Measurements from ENCODE around the gene CEP192. TPM values are rescaled to one million over a fixed set of nuclear protein-coding genes. Genes with fewer than 3 reads are reported as not detected.

CEP192 gene
- total RNA-seq, 4 donors from 2014 or later: 16.5 to 41.2 (median 30.0) TPM

- no peak overlapping the region for H3K4me3 ChIP-seq
- no peak overlapping the region for H3K27ac ChIP-seq
- WGBS, 2 donors: 79 to 89% methylated on average over 6 to 7 of the region's 7 CpGs
- no peaks in the 10 kb centered on the region for H3K27me3 ChIP-seq
- no peak for TF ChIP-seq CTCF (IDR thresholded peaks at IDR 0.05)
- H3K4me1 ChIP-seq: no peaks in the 10 kb centered on the region
- no peak for DNase-seq (ENCODE audit: low spot score in 2 of 2)
- peaks cover 0 to 40% (median 0%) of the 10 kb centered on the region in 3 donors for H3K36me3 ChIP-seq
- H3K9me3 ChIP-seq: no peaks in the 10 kb centered on the region
Observed at GRCh38 chr18:13036622-13037320, 45.6 kb downstream of the CEP192 start.

DNA sequence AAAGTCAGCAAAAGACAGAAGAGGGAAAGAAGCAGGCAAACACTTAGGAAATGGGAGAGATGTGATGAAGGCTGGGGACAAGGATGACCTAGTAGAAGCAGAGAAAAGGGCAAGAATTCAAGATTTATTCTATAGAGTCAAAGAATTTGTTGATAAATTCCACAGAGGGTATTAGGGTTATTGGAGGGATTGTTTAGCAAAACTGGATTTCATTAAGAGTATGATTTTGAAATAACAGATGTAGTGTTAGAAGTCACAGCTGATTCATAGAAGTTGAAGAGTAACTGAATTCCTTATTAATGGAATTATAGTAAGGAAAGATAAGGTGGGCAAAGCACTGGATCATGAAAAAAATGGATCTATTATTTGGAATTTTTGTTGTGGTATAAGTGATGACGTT is 48.6 kb downstream of the CEP192 start:
- no peaks in the 10 kb centered on the region for H3K4me1 ChIP-seq
- WGBS, 2 donors: 75 to 82% methylated on average over 1 of the region's 1 CpG
- H3K27ac ChIP-seq: no peak overlapping the region
- H3K4me3 ChIP-seq: no peak overlapping the region
- TF ChIP-seq EP300 (IDR thresholded peaks at IDR 0.05): no peak
- no peak for TF ChIP-seq POLR2A (IDR thresholded peaks at IDR 0.05)
- no peak for TF ChIP-seq CTCF (IDR thresholded peaks at IDR 0.05)
- no peaks in the 10 kb centered on the region for H3K27me3 ChIP-seq
- no peak for DNase-seq (ENCODE audit: low spot score in 2 of 2)
- H3K9me3 ChIP-seq: no peaks in the 10 kb centered on the region
- H3K36me3 ChIP-seq: peaks cover 0 to 43% (median 0%) of the 10 kb centered on the region in 3 donors

DNA sequence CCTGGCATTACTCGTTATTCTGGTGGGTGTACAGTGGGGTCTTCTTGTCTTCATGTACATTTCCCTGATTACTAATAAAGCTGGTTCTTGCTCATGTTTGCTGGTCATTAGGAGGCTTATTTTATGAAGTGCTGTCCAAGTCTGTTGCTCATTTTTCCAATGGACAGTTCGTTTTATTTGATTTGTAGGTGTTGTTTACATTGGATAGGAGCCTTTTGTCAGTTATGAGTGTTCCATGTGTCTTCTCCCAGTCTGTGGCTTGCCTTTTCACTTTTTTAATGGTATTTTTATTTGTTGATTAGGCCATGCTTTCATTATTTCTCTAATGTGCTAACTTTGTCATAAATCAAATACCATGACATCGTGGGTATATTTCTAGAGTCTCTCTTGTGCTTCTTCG is 51.9 kb downstream of the CEP192 start:
- DNase-seq (ENCODE audit: low spot score in 2 of 2): no peak
- Histone ChIP-seq H3K27ac (no peak overlapping the region), H3K27me3 (no peaks in the 10 kb centered on the region), H3K4me1 (no peaks in the 10 kb centered on the region), H3K4me3 (no peak overlapping the region), H3K36me3 (peaks cover 0 to 42% (median 0%) of the 10 kb centered on the region in 3 donors), H3K9me3 (no peaks in the 10 kb centered on the region)
- 90 to 94% methylated on average over 4 of the region's 4 CpGs for WGBS, 2 donors
- no peak for TF ChIP-seq CTCF (IDR thresholded peaks at IDR 0.05)
- no peak for TF ChIP-seq EP300 (IDR thresholded peaks at IDR 0.05)
- no peak for TF ChIP-seq POLR2A (IDR thresholded peaks at IDR 0.05)

DNA sequence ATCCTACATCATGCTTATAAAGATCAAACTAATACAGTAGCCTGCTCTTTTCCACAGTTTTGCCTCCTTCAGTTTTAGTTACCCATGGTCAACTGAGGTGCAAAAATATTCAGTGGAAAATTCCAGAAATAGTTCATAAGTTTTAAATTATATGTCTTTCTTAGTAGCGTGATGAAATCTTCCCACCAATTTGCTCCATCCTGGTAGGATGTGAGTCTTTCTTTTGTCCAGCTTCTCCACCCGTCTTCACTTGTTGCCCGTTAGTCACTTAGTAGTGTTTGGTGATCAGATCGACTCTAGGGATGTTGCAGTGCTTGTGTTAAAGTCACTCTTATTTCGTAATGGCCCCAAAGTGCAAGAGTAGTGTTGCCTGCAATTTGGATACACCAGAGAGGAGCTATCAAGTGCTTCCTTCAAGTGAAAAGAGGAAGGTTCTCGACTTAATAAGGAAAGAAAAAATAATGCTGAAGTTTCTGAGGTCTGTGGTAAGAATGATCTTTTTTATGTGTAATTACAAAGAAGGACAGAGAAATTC is 57.0 kb downstream of the CEP192 start:
- Histone ChIP-seq H3K36me3 (peaks cover 0 to 72% (median 0%) of the 10 kb centered on the region in 3 donors), H3K9me3 (no peaks in the 10 kb centered on the region)

More for the DNA sequence above, 57.0 kb downstream of the CEP192 start:
- TF ChIP-seq EP300 (IDR thresholded peaks at IDR 0.05) (no peak), POLR2A (IDR thresholded peaks at IDR 0.05) (no peak), CTCF (IDR thresholded peaks at IDR 0.05) (no peak)
- no peak overlapping the region for H3K4me3 ChIP-seq
- no peak overlapping the region for H3K27ac ChIP-seq
- WGBS, 2 donors: 90 to 95% methylated on average over 6 of the region's 6 CpGs
- no peaks in the 10 kb centered on the region for H3K27me3 ChIP-seq
- no peak for DNase-seq (ENCODE audit: low spot score in 2 of 2)
- no peaks in the 10 kb centered on the region for H3K4me1 ChIP-seq

Data from tibial nerve (tissue), 4 donors.